Hepatocyte (in vitro differentiated cells): ENCODE measurements around the gene KLK11. TPM values are rescaled to one million over a fixed set of nuclear protein-coding genes. Genes with fewer than 3 reads are reported as not detected.

Source experiments
- DNase-seq: peaks from one replicate; pipeline ENCODE4 v3.0.0-alpha.2; 2016; ENCODE audit warnings: low spot score
- H2AFZ ChIP-seq: fragments of 200-600 bp; sonication (generic); 2 replicates; pipeline ENCODE4 v1.6.0; 2016; ENCODE audit warnings: antibody characterized with exemption, mild to moderate bottlenecking
- H3K27ac ChIP-seq: fragments of 200-600 bp; sonication (generic); 2 replicates; pipeline ENCODE4 v1.5.1; 2016; ENCODE audit warnings: mild to moderate bottlenecking
- H3K27me3 ChIP-seq: fragments of 200-600 bp; sonication (generic); 2 replicates; pipeline ENCODE4 v1.6.1; 2016
- H3K36me3 ChIP-seq: fragments of 200-600 bp; sonication (generic); replicated peaks from 2 replicates; pipeline ENCODE4 v1.5.1; 2016; ENCODE audit warnings: low read depth; ENCODE audit not compliant: insufficient read depth
- H3K4me1 ChIP-seq: fragments of 200-600 bp; sonication (generic); 2 replicates; pipeline ENCODE4 v1.5.1; 2016; ENCODE audit warnings: mild to moderate bottlenecking, moderate library complexity; ENCODE audit not compliant: insufficient read depth
- H3K4me2 ChIP-seq: fragments of 200-600 bp; sonication (generic); 2 replicates; pipeline ENCODE4 v1.6.0; 2016
- H3K4me3 ChIP-seq: fragments of 200-600 bp; sonication (generic); 2 replicates; pipeline ENCODE4 v1.5.1; 2016; ENCODE audit warnings: mild to moderate bottlenecking
- H3K79me2 ChIP-seq: fragments of 200-600 bp; sonication (generic); 2 replicates; pipeline ENCODE4 v1.6.0; 2017; ENCODE audit warnings: mild to moderate bottlenecking
- H3K9me2 ChIP-seq: fragments of 200-600 bp; sonication (generic); replicated peaks from 2 replicates; pipeline ENCODE4 v1.6.0; 2017; ENCODE audit warnings: mild to moderate bottlenecking; ENCODE audit not compliant: insufficient read depth
- H3K9me3 ChIP-seq: fragments of 200-600 bp; sonication (generic); 2 replicates; pipeline ENCODE4 v1.5.1; 2016; ENCODE audit warnings: low read depth, mild to moderate bottlenecking
- H4K20me1 ChIP-seq: fragments of 200-600 bp; sonication (generic); 2 replicates; pipeline ENCODE4 v1.6.0; 2016; ENCODE audit warnings: mild to moderate bottlenecking; ENCODE audit not compliant: insufficient read depth, poor library complexity, severe bottlenecking
- EZH2 ChIP-seq: fragments of 200-600 bp; sonication (generic); IDR thresholded peaks from 2 replicates; pipeline ENCODE4 v1.6.1; 2016; ENCODE audit warnings: antibody characterized with exemption, mild to moderate bottlenecking, borderline replicate concordance
- EZH2phosphoT487 ChIP-seq: fragments of 200-600 bp; sonication (generic); IDR thresholded peaks from one replicate; pipeline ENCODE4 v1.6.1; 2018; ENCODE audit warnings: antibody characterized with exemption, mild to moderate bottlenecking, low read depth, moderate library complexity; ENCODE audit not compliant: unreplicated experiment, severe bottlenecking
- WGBS: methylation state at CpG from one replicate; pipeline ENCODE4 v1.1.6; 2016; ENCODE audit warnings: low lambda C conversion rate; ENCODE audit errors: missing lambda C conversion rate; 5-methylcytosine and 5-hydroxymethylcytosine counted together
- polyA plus RNA-seq: library from polyadenylated mRNA; unstranded; fragments of >200 nt; fragmentation: Nextera tagmentation; extraction: Ambion mirVana; gene quantifications from 2 replicates; pipeline ENCODE4 v1.2.1, GENCODE V29; 2016
- total RNA-seq: library from RNA; depleted of rRNA; stranded (reverse); fragments of >200 nt; gene quantifications from 2 replicates; pipeline ENCODE4 v1.2.3, GENCODE V29; 2014
- TF ChIP-seq, protein P1 (sequence below): fragments of 200-600 bp; sonication (generic); IDR thresholded peaks from 2 replicates; pipeline ENCODE4 v1.5.1; 2016; ENCODE audit warnings: antibody characterized with exemption, mild to moderate bottlenecking; ENCODE audit not compliant: poor library complexity

The KLK11 gene
- total and polyA plus RNA-seq, 2 experiments from 2014 or later = 2.2 TPM; not detected in 1

DNA sequence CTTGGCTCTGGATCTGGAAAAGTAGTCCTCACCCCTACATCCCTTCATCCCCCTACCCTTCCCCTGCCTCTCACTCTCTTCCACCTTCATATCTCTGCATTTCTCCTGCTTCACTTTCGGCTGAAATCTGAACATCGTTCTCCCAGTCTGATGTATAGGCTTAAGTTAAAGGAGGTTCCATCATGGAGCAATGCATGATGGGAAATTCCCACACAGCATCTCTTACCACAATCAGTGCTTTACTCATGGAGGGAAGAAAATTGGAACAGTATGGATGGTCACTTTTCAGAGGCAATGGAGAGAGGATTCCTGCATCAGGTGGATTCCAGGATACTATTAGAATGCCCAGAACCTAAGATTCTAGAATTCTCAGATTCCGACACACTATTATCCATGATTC, 18.9 kb downstream of the KLK11 start:
- 92% methylated on average over 3 of the region's 3 CpGs for WGBS
- TF ChIP-seq EZH2phosphoT487 (no peak), EZH2 (no peak)
- TF ChIP-seq, protein P1, sequence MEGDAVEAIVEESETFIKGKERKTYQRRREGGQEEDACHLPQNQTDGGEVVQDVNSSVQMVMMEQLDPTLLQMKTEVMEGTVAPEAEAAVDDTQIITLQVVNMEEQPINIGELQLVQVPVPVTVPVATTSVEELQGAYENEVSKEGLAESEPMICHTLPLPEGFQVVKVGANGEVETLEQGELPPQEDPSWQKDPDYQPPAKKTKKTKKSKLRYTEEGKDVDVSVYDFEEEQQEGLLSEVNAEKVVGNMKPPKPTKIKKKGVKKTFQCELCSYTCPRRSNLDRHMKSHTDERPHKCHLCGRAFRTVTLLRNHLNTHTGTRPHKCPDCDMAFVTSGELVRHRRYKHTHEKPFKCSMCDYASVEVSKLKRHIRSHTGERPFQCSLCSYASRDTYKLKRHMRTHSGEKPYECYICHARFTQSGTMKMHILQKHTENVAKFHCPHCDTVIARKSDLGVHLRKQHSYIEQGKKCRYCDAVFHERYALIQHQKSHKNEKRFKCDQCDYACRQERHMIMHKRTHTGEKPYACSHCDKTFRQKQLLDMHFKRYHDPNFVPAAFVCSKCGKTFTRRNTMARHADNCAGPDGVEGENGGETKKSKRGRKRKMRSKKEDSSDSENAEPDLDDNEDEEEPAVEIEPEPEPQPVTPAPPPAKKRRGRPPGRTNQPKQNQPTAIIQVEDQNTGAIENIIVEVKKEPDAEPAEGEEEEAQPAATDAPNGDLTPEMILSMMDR = no peak
- no peak for DNase-seq
- H3K36me3 ChIP-seq = no peaks in the 10 kb centered on the region
- no peak overlapping the region for H3K27ac ChIP-seq
- H3K9me2 ChIP-seq = no peaks in the 10 kb centered on the region
- H3K9me3 ChIP-seq = no peaks in the 10 kb centered on the region
- no peak overlapping the region for H3K4me2 ChIP-seq
- H4K20me1 ChIP-seq = no peaks in the 10 kb centered on the region
- H3K4me3 ChIP-seq = no peak overlapping the region
- H3K4me1 ChIP-seq = no peaks in the 10 kb centered on the region
- no peaks in the 10 kb centered on the region for H3K79me2 ChIP-seq
- peaks cover 18% of the 10 kb centered on the region for H3K27me3 ChIP-seq
- H2AFZ ChIP-seq = no peak overlapping the region

DNA sequence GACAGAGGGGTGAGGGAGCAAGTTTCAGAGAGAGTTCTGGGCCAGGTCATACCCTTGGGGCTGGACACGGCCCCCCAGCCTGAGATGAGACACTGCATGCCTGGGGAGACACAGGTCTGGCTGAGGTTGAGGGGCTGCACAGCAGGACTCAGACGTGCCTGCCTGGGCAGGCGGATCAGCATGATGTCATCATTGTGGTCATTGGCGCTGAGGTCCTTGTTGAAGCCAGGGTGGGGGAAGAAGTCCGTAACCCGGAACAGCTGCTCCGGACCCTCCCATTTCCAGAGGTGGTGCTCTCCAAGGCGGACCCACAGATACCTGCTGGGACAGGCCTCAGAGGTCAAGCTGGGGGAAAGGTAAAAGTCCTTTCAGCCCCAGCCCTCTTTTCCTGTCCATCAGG, 20.0 kb downstream of the KLK11 start:
- no peak overlapping the region for H2AFZ ChIP-seq
- H4K20me1 ChIP-seq = no peaks in the 10 kb centered on the region
- no peaks in the 10 kb centered on the region for H3K36me3 ChIP-seq
- H3K27ac ChIP-seq = no peak overlapping the region
- no peaks in the 10 kb centered on the region for H3K9me3 ChIP-seq
- no peak overlapping the region for H3K4me2 ChIP-seq
- H3K27me3 ChIP-seq = peaks cover 15% of the 10 kb centered on the region
- H3K9me2 ChIP-seq = no peaks in the 10 kb centered on the region
- TF ChIP-seq, protein P1 = no peak
- no peak for TF ChIP-seq EZH2
- TF ChIP-seq EZH2phosphoT487 = no peak
- H3K4me1 ChIP-seq = no peaks in the 10 kb centered on the region
- 51% methylated on average over 8 of the region's 8 CpGs for WGBS
- DNase-seq = no peak
- no peak overlapping the region for H3K4me3 ChIP-seq
- H3K79me2 ChIP-seq = no peaks in the 10 kb centered on the region

DNA sequence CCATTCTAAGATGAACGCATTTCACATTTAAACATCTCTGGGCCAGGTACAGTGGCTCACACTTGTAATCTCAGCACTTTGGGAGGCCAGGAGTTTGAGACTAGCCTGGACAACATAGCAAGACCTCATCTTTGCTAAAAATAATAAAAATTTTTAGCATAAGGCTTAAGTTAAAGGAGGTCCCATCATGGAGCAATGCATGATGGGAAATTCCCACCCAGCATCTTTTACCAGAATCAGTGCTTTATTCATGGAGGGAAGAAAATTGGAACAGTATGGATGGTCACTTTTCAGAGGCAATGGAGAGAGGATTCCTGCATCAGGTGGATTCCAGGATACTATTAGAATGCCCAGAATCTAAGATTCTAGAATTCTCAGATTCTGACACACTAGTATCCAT, 21.2 kb downstream of the KLK11 start:
- Histone ChIP-seq H3K79me2 (no peaks in the 10 kb centered on the region), H3K4me2 (no peak overlapping the region), H3K27ac (no peak overlapping the region), H3K36me3 (no peaks in the 10 kb centered on the region), H3K27me3 (peaks cover 16% of the 10 kb centered on the region), H3K4me3 (no peak overlapping the region), H3K9me2 (no peaks in the 10 kb centered on the region), H3K4me1 (no peaks in the 10 kb centered on the region), H3K9me3 (no peaks in the 10 kb centered on the region), H2AFZ (no peak overlapping the region), H4K20me1 (no peaks in the 10 kb centered on the region)
- 97% methylated on average over 1 of the region's 1 CpG for WGBS
- TF ChIP-seq, protein P1 = no peak
- TF ChIP-seq EZH2phosphoT487 (no peak), EZH2 (no peak)
- no peak for DNase-seq

DNA sequence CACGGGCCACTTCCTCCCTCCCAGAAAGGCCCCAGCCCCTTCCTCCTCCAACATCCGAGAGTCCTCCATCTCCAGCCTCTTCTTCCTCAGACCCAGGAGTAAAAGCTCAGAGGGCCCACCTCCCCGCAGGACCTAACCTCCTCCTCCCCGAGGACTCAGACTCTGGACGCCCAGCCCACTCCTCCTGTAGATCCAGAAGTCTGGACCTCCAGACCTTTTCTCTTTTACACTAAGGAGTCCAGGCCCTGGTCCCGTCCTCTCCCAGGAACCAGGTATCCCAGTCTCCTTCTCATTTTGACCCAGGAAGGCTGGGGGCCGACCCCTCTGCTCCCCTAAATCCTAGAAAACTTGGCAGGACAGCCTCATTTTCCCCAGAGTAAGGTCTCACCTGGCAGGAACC, 23.1 kb downstream of the KLK11 start:
- H3K79me2 ChIP-seq = no peaks in the 10 kb centered on the region
- no peaks in the 10 kb centered on the region for H3K9me2 ChIP-seq
- peaks cover 16% of the 10 kb centered on the region for H3K27me3 ChIP-seq
- 92% methylated on average over 7 of the region's 7 CpGs for WGBS
- no peaks in the 10 kb centered on the region for H4K20me1 ChIP-seq
- no peak overlapping the region for H2AFZ ChIP-seq
- no peak overlapping the region for H3K4me2 ChIP-seq
- no peak for DNase-seq
- no peaks in the 10 kb centered on the region for H3K9me3 ChIP-seq
- no peak overlapping the region for H3K27ac ChIP-seq
- H3K4me3 ChIP-seq = no peak overlapping the region
- TF ChIP-seq EZH2phosphoT487 (no peak), EZH2 (no peak)
- TF ChIP-seq, protein P1 = no peak
- H3K36me3 ChIP-seq = no peaks in the 10 kb centered on the region
- no peaks in the 10 kb centered on the region for H3K4me1 ChIP-seq
